Ascending aorta (tissue), 2 donors: ENCODE data around the gene SH3BP2. TPM values are rescaled to one million over a fixed set of nuclear protein-coding genes. Genes with fewer than 3 reads are reported as not detected.

Experiments used
- DNase-seq, 2 donors: peaks; one replicate each; pipeline ENCODE4 v3.0.0-alpha.2; 2019; ENCODE audit warnings: low spot score in 2 of 2
- H3K27ac ChIP-seq, 2 donors: fragments of 200-600 bp; sonication (generic); one replicate each; pipeline ENCODE4 v1.5.1; 2016 to 2017; ENCODE audit warnings: mild to moderate bottlenecking in 1 of 2
- H3K27me3 ChIP-seq: fragments of 200-600 bp; sonication (generic); one replicate; pipeline ENCODE4 v1.5.1; 2017
- H3K36me3 ChIP-seq, 2 donors: fragments of 200-600 bp; sonication (generic); one replicate each; pipeline ENCODE4 v1.5.1; 2016
- H3K4me1 ChIP-seq, 2 donors: fragments of 200-600 bp; sonication (generic); one replicate each; pipeline ENCODE4 v1.5.1; 2016 to 2017; ENCODE audit warnings: mild to moderate bottlenecking in 1 of 2
- H3K4me3 ChIP-seq, 2 donors: fragments of 200-600 bp; sonication (generic); one replicate each; pipeline ENCODE4 v1.5.1; 2016 to 2017; ENCODE audit warnings: mild to moderate bottlenecking in 1 of 2
- H3K9me3 ChIP-seq, 2 donors: fragments of 200-600 bp; sonication (generic); one replicate each; pipeline ENCODE4 v1.5.1; 2016
- intact Hi-C: fragments of 100-400 bp; cut with DNase I; formaldehyde crosslinking; loops from one replicate; pipeline ENCODE4 v1.15.1; 2023
- total RNA-seq: library from RNA; depleted of rRNA; stranded (reverse); fragments of >200 nt; gene quantifications from one replicate; pipeline ENCODE4 v1.1.0, GENCODE V29; 2016
- TF ChIP-seq, protein P1 (sequence below), 3 experiments: fragments of 200-600 bp in 2 of 3; fragments of 450-650 bp in 1 of 3; sonication (generic) in 2 of 3; IDR thresholded peaks; one replicate each; pipeline ENCODE4 v1.5.1; 2016 to 2019; ENCODE audit warnings: antibody characterized with exemption in 3 of 3, mild to moderate bottlenecking in 1 of 3, moderate library complexity in 1 of 3

The SH3BP2 gene
- total RNA-seq, 1 donor from 2014 or later: 70.6 TPM

DNA sequence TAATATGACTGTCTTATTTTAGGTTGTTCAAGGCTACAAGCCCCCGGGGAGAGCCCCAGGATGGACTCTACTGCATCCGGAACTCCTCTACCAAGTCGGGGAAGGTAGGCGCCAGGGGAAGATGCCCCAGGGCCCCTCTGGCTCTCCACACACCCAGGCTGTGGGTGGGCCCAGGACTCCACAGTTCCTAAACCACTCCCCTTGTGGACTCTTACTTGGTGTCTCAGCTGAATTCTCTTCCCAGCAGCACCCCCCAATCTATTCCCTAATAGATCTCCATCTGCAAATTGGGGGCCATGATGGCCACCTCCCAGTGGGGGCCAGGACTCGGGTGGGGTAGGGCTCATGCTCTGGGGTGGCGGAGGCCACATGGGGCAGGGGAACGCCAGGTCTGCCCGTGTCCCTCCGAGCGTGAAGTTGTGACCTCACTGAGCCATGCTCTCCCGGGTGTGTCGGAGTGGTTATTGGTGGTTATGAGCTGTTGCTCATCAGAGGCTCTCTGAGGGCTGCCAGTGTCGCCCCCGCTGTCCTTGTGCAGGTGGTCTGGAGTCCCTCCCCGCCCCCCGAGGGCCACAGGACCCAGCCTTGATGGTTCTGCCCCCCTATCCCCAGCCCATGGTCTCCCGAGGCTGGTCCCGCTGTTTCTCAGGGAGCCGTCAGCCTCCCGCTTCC lies 39.6 kb downstream of the SH3BP2 start:
- intact Hi-C loops: no loop called here
- H3K27me3 ChIP-seq: no peaks in the 10 kb centered on the region
- H3K4me1 ChIP-seq: peaks cover 4 to 5% of the 10 kb centered on the region in 2 donors
- no peak overlapping the region for H3K27ac ChIP-seq
- peaks cover 8 to 14% of the 10 kb centered on the region in 2 donors for H3K36me3 ChIP-seq
- peak in 1 of 2 donors; percentile 59 for DNase-seq
- TF ChIP-seq, protein P1, sequence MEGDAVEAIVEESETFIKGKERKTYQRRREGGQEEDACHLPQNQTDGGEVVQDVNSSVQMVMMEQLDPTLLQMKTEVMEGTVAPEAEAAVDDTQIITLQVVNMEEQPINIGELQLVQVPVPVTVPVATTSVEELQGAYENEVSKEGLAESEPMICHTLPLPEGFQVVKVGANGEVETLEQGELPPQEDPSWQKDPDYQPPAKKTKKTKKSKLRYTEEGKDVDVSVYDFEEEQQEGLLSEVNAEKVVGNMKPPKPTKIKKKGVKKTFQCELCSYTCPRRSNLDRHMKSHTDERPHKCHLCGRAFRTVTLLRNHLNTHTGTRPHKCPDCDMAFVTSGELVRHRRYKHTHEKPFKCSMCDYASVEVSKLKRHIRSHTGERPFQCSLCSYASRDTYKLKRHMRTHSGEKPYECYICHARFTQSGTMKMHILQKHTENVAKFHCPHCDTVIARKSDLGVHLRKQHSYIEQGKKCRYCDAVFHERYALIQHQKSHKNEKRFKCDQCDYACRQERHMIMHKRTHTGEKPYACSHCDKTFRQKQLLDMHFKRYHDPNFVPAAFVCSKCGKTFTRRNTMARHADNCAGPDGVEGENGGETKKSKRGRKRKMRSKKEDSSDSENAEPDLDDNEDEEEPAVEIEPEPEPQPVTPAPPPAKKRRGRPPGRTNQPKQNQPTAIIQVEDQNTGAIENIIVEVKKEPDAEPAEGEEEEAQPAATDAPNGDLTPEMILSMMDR (IDR thresholded peaks at IDR 0.05): no peak
- no peak overlapping the region for H3K4me3 ChIP-seq
- no peaks in the 10 kb centered on the region for H3K9me3 ChIP-seq

DNA sequence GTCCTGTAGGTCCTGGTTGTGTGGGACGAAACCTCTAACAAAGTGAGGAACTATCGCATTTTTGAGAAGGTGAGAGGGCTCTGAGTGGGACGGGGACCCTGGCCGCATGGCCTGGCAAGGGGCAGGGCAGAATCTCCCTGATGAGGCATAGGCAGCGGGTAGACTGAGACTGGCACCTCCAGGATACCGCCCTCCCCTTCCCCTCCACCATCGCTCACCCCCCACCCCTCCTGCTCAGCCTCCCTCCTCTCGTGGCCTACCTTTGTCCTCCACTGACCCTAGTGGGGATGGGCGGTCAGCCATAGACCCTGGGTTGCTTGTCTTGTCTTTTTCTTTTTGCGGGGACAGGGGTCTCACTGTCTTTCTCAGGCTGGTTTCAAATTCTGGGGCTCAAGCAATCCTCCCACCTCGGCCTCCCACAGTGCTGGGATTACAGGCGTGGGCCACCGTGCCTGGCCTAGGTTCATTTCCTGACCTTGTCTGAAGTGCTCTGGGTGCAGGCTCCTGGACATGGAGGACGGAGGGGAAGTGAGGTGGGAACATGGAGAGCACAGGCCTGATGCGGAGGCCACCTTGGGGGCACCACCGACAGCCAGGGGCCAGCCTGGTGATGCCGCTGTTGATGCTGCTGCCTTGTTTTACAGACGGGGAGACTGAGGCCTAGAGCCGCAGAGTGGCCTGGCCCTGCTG lies 40.2 kb downstream of the SH3BP2 start:
- Histone ChIP-seq H3K4me3 (no peak overlapping the region), H3K4me1 (peaks cover 8 to 10% of the 10 kb centered on the region in 2 donors), H3K36me3 (peaks cover 8 to 10% of the 10 kb centered on the region in 2 donors), H3K27ac (no peak overlapping the region), H3K9me3 (no peaks in the 10 kb centered on the region), H3K27me3 (no peaks in the 10 kb centered on the region)
- intact Hi-C loops: no loop called here
- DNase-seq: peak in 1 of 2 donors; percentile 56
- TF ChIP-seq, protein P1 (IDR thresholded peaks at IDR 0.05): no peak

DNA sequence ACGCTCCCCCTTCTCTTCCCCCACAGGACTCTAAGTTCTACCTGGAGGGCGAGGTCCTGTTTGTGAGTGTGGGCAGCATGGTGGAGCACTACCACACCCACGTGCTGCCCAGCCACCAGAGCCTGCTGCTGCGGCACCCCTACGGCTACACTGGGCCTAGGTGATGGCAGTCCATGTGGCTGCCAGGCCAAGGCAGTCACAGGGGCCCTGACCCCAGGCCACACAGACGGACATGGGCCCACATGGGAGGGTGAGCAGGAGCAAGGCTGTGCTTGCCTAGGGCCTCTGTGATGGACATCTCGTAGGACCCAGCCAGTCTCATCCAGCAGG lies 40.8 kb downstream of the SH3BP2 start:
- DNase-seq: peak in 1 of 2 donors; percentile 58
- Histone ChIP-seq H3K27me3 (no peaks in the 10 kb centered on the region), H3K27ac (no peak overlapping the region), H3K9me3 (no peaks in the 10 kb centered on the region), H3K4me3 (no peak overlapping the region), H3K36me3 (peaks cover 8 to 10% of the 10 kb centered on the region in 2 donors), H3K4me1 (peaks cover 8 to 10% of the 10 kb centered on the region in 2 donors)
- TF ChIP-seq, protein P1 (IDR thresholded peaks at IDR 0.05): no peak
- intact Hi-C loops: no loop called here

DNA sequence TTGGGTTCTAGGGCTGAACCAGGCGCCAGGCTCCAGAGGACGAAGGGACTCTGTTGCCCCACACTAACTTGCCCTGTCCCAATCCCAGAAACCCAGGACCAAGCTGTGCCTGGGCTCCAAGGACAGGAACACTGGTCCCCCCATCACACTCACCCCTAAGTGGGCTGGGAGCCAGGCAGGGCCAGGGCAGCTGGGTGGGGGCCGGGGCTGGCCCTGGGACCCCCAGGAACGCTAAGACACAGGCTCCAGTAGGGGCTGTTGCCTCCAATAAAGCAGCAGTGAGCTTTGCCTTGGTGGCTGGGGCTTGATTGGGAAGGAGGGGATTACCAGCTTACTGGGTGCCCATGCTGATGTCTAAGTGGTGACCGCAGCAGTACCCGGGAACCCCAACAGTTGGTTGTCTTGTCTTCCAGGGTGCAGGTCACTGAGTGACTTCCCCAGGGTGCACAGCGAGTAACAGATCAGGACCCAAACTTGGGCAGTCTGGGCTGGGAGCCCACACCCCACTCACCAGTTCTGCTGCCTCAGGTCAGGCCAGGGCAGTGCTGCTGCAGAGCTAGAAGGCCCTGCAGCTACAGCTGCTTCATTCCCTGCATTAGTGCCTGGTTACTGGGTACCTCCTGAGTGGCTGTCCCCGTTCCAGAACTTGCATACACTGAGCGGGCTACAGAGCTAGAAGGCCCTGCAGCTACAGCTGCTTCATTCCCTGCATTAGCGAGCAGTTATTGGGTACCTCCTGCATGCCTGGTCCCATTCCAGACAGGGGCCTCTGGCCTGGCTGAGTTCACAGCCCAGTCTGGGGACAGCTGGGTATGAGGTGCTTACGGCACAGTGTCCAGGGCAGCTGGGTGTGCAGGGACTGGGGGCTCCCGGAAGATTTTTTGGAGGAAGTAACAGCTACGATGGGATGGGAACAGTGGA lies 41.4 kb downstream of the SH3BP2 start:
- H3K27ac ChIP-seq: no peak overlapping the region
- TF ChIP-seq, protein P1 (IDR thresholded peaks at IDR 0.05): no peak
- H3K9me3 ChIP-seq: no peaks in the 10 kb centered on the region
- intact Hi-C loops: no loop called here
- H3K36me3 ChIP-seq: peaks cover 8 to 10% of the 10 kb centered on the region in 2 donors
- H3K4me3 ChIP-seq: no peak overlapping the region
- DNase-seq: peak in 1 of 2 donors; percentile 58
- H3K27me3 ChIP-seq: no peaks in the 10 kb centered on the region
- peaks cover 8 to 10% of the 10 kb centered on the region in 2 donors for H3K4me1 ChIP-seq

DNA sequence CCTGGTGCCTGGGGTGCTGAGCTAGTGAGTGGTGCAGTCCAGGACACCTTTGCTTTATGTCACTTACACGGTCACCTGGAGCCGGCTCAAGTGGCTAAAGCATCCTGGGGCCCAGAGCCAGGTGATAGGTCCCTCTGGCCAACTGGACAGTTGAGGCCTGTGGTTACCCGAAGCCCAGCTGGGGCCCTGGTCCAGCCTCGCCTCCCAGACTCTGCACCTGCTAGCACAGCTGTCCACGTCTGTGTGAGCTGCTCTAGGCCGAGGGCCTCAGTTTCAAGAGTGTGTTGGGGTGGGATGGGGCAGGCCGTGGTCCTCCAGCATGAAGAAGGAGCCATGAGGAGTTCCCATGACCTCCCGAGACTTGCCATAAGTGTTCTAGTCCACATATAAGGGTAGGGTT lies 43.1 kb downstream of the SH3BP2 start:
- Histone ChIP-seq H3K4me1 (peaks cover 8 to 10% of the 10 kb centered on the region in 2 donors), H3K27ac (peak overlapping the region in 1 of 2 donors; percentile 3), H3K4me3 (no peak overlapping the region), H3K27me3 (no peaks in the 10 kb centered on the region), H3K9me3 (no peaks in the 10 kb centered on the region), H3K36me3 (peaks cover 4 to 10% of the 10 kb centered on the region in 2 donors)
- DNase-seq: no peak
- intact Hi-C loops: no loop called here
- TF ChIP-seq, protein P1 (IDR thresholded peaks at IDR 0.05): no peak
